Upper lobe of left lung (tissue), 6 donors: Measurements from ENCODE around the gene WSCD2. TPM values are rescaled to one million over a fixed set of nuclear protein-coding genes. Genes with fewer than 3 reads are reported as not detected.

Source experiments
- ATAC-seq, 2 donors: fragments of 200-7000 bp; cut with Tn5 transposase; one replicate each; pipeline ENCODE4 v1.9.1; 2022; ENCODE audit warnings: mild to moderate bottlenecking in 2 of 2, moderate library complexity in 2 of 2; ENCODE audit not compliant: low FRiP score in 2 of 2
- DNase-seq, 2 donors: peaks; one replicate each; pipeline ENCODE4 v3.0.0-alpha.2; 2019 to 2020
- H3K27ac ChIP-seq, 4 donors: fragments of 200-600 bp; sonication (generic); one replicate each; pipeline ENCODE4 v1.5.1; 2016 to 2019
- H3K27me3 ChIP-seq, 4 donors: fragments of 200-600 bp; sonication (generic); one replicate each; pipeline ENCODE4 v1.5.1; 2017 to 2019
- H3K36me3 ChIP-seq, 4 donors: fragments of 200-600 bp; sonication (generic); one replicate each; pipeline ENCODE4 v1.5.1; 2016 to 2019
- H3K4me1 ChIP-seq, 4 donors: fragments of 200-600 bp; sonication (generic); one replicate each; pipeline ENCODE4 v1.5.1; 2018 to 2019
- H3K4me3 ChIP-seq, 4 donors: fragments of 200-600 bp; sonication (generic); one replicate each; pipeline ENCODE4 v1.5.1; 2017 to 2019; ENCODE audit warnings: mild to moderate bottlenecking in 2 of 4, moderate library complexity in 1 of 4
- H3K9me3 ChIP-seq, 4 donors: fragments of 200-600 bp; sonication (generic); one replicate each; pipeline ENCODE4 v1.5.1; 2018 to 2019
- EP300 ChIP-seq, 4 donors: sonication (generic); formaldehyde crosslinking; IDR thresholded peaks; one replicate each; pipeline ENCODE4 v1.5.1; 2017; ENCODE audit warnings: antibody characterized with exemption in 4 of 4, control low read depth in 2 of 4
- POLR2A ChIP-seq, 4 donors: fragments of 450-650 bp; IDR thresholded peaks; one replicate each; pipeline ENCODE4 v1.5.1; 2016 to 2017; ENCODE audit warnings: antibody characterized with exemption in 4 of 4, mild to moderate bottlenecking in 2 of 4
- POLR2AphosphoS5 ChIP-seq, 2 donors: sonication (generic); formaldehyde crosslinking; IDR thresholded peaks; one replicate each; pipeline ENCODE4 v1.5.1; 2017; ENCODE audit warnings: antibody characterized with exemption in 2 of 2
- WGBS, 2 donors: methylation state at CpG; one replicate each; pipeline ENCODE4 v1.1.5; 2017 to 2018; 5-methylcytosine and 5-hydroxymethylcytosine counted together
- total RNA-seq, 6 donors: library from RNA; depleted of rRNA in 4 of 6; stranded (reverse); fragments of >200 nt in 4 of 6; gene quantifications; one replicate each; pipeline versions ENCODE4 v1.1.0 to v1.2.1, GENCODE V29; 2016 to 2021
- TF ChIP-seq, protein P1 (sequence below), 6 experiments: fragments of 450-650 bp in 4 of 6; fragments of 200-600 bp in 2 of 6; sonication (generic) in 2 of 6; IDR thresholded peaks; one replicate each; pipeline ENCODE4 v1.5.1; 2016 to 2019; ENCODE audit warnings: antibody characterized with exemption in 6 of 6
- donor health status: DM: no; HTN: no; CAD: no; lungs with moderate emphysema.
- donor health status: DM: no; HTN: yes; CAD: no; lungs with severe emphysema.

The WSCD2 gene
- total RNA-seq, 6 donors from 2014 or later: 0.17 to 1.0 (median 0.71) TPM

- H3K4me3 ChIP-seq: no peak overlapping the region
- no peaks in the 10 kb centered on the region for H3K4me1 ChIP-seq
- no peaks in the 10 kb centered on the region for H3K27me3 ChIP-seq
- no peaks in the 10 kb centered on the region for H3K36me3 ChIP-seq
- ATAC-seq (no peak), DNase-seq (no peak)
- no peaks in the 10 kb centered on the region for H3K9me3 ChIP-seq
- H3K27ac ChIP-seq: no peak overlapping the region
- 76 to 86% methylated on average over 1 of the region's 1 CpG for WGBS, 2 donors
- TF ChIP-seq, protein P1, sequence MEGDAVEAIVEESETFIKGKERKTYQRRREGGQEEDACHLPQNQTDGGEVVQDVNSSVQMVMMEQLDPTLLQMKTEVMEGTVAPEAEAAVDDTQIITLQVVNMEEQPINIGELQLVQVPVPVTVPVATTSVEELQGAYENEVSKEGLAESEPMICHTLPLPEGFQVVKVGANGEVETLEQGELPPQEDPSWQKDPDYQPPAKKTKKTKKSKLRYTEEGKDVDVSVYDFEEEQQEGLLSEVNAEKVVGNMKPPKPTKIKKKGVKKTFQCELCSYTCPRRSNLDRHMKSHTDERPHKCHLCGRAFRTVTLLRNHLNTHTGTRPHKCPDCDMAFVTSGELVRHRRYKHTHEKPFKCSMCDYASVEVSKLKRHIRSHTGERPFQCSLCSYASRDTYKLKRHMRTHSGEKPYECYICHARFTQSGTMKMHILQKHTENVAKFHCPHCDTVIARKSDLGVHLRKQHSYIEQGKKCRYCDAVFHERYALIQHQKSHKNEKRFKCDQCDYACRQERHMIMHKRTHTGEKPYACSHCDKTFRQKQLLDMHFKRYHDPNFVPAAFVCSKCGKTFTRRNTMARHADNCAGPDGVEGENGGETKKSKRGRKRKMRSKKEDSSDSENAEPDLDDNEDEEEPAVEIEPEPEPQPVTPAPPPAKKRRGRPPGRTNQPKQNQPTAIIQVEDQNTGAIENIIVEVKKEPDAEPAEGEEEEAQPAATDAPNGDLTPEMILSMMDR (IDR thresholded peaks at IDR 0.05): no peak
- TF ChIP-seq POLR2A (IDR thresholded peaks at IDR 0.05) (no peak), EP300 (IDR thresholded peaks at IDR 0.05) (no peak), POLR2AphosphoS5 (IDR thresholded peaks at IDR 0.05) (no peak)
Observed at GRCh38 chr12:108106599-108106998, 22.5 kb upstream of the WSCD2 start.

- Histone ChIP-seq H3K4me1 (no peaks in the 10 kb centered on the region), H3K4me3 (no peak overlapping the region), H3K36me3 (no peaks in the 10 kb centered on the region), H3K27ac (no peak overlapping the region), H3K9me3 (no peaks in the 10 kb centered on the region), H3K27me3 (no peaks in the 10 kb centered on the region)
- 67 to 68% methylated on average over 4 of the region's 4 CpGs for WGBS, 2 donors
- ATAC-seq: no peak
- TF ChIP-seq, protein P1 (IDR thresholded peaks at IDR 0.05): no peak
- no peak for TF ChIP-seq EP300 (IDR thresholded peaks at IDR 0.05)
- no peak for TF ChIP-seq POLR2AphosphoS5 (IDR thresholded peaks at IDR 0.05)
- TF ChIP-seq POLR2A (IDR thresholded peaks at IDR 0.05): no peak
- DNase-seq: no peak
Observed at GRCh38 chr12:108107293-108107692, 21.8 kb upstream of the WSCD2 start.

DNA sequence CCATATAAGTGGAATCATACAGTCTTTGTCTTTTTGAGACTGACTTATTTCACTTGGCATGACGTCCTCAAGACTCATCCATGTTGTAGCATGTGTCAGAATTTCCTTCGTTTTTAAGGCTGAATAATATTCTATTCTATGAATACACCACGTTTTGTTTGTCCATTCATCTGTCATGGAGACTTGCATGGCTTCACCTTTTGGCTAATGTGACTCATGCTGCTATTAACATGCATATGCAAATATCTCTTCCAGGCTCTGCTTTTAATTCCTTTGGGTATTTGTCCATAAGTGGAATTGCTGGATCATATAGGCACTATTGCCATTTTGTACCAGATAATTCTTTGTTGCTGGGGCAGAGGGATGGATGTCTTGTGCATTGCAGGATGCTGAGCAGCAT is 19.6 kb upstream of the WSCD2 start:
- DNase-seq: no peak
- 63 to 64% methylated on average over 3 of the region's 3 CpGs for WGBS, 2 donors
- no peak overlapping the region for H3K4me3 ChIP-seq
- TF ChIP-seq EP300 (IDR thresholded peaks at IDR 0.05) (no peak), POLR2AphosphoS5 (IDR thresholded peaks at IDR 0.05) (no peak), POLR2A (IDR thresholded peaks at IDR 0.05) (no peak)
- TF ChIP-seq, protein P1 (IDR thresholded peaks at IDR 0.05): no peak
- no peaks in the 10 kb centered on the region for H3K36me3 ChIP-seq
- ATAC-seq: no peak
- no peaks in the 10 kb centered on the region for H3K27me3 ChIP-seq
- no peaks in the 10 kb centered on the region for H3K9me3 ChIP-seq
- H3K4me1 ChIP-seq: no peaks in the 10 kb centered on the region
- no peak overlapping the region for H3K27ac ChIP-seq

- ATAC-seq: no peak
- H3K4me3 ChIP-seq: no peak overlapping the region
- TF ChIP-seq POLR2A (IDR thresholded peaks at IDR 0.05): no peak
- TF ChIP-seq, protein P1 (IDR thresholded peaks at IDR 0.05): no peak
- TF ChIP-seq EP300 (IDR thresholded peaks at IDR 0.05): no peak
- TF ChIP-seq POLR2AphosphoS5 (IDR thresholded peaks at IDR 0.05): no peak
- no peaks in the 10 kb centered on the region for H3K27me3 ChIP-seq
- no peak for DNase-seq
- WGBS, 2 donors: 57 to 60% methylated on average over 4 of the region's 4 CpGs
- no peak overlapping the region for H3K27ac ChIP-seq
- no peaks in the 10 kb centered on the region for H3K9me3 ChIP-seq
- H3K4me1 ChIP-seq: no peaks in the 10 kb centered on the region
- H3K36me3 ChIP-seq: no peaks in the 10 kb centered on the region
Observed at GRCh38 chr12:108109954-108110353, 19.1 kb upstream of the WSCD2 start.

- WGBS, 2 donors: 87 to 96% methylated on average over 1 of the region's 1 CpG
- H3K4me3 ChIP-seq: no peak overlapping the region
- no peaks in the 10 kb centered on the region for H3K36me3 ChIP-seq
- H3K27me3 ChIP-seq: no peaks in the 10 kb centered on the region
- no peak overlapping the region for H3K27ac ChIP-seq
- DNase-seq (no peak), ATAC-seq (no peak)
- TF ChIP-seq, protein P1 (IDR thresholded peaks at IDR 0.05): no peak
- TF ChIP-seq EP300 (IDR thresholded peaks at IDR 0.05) (no peak), POLR2AphosphoS5 (IDR thresholded peaks at IDR 0.05) (no peak), POLR2A (IDR thresholded peaks at IDR 0.05) (no peak)
- H3K9me3 ChIP-seq: no peaks in the 10 kb centered on the region
- no peaks in the 10 kb centered on the region for H3K4me1 ChIP-seq
Observed at GRCh38 chr12:108110844-108111243, 18.2 kb upstream of the WSCD2 start.
